Mesothelial cell of epicardium (in vitro differentiated cells): ENCODE data around the gene BCL2L2. TPM values are rescaled to one million over a fixed set of nuclear protein-coding genes. Genes with fewer than 3 reads are reported as not detected.

Experiments
- DNase-seq, 2 experiments: peaks; one replicate each; pipeline ENCODE4 v3.0.0; 2021; ENCODE audit warnings: low spot score in 2 of 2; ENCODE audit not compliant: unreplicated experiment in 2 of 2
- H3K27ac Mint-ChIP-seq: 2 replicates; pipeline ENCODE4 v1.8.0; 2021; ENCODE audit warnings: mixed read lengths
- H3K27me3 Mint-ChIP-seq: 2 replicates; pipeline ENCODE4 v1.8.0; 2021; ENCODE audit warnings: low read depth, mixed read lengths
- H3K36me3 Mint-ChIP-seq: 2 replicates; pipeline ENCODE4 v1.8.0; 2021; ENCODE audit warnings: mixed read lengths
- H3K4me1 Mint-ChIP-seq: 2 replicates; pipeline ENCODE4 v1.8.0; 2021; ENCODE audit warnings: mixed read lengths
- H3K4me3 Mint-ChIP-seq: 2 replicates; pipeline ENCODE4 v1.8.0; 2021; ENCODE audit warnings: mild to moderate bottlenecking, moderate library complexity, mixed read lengths
- H3K9me3 Mint-ChIP-seq: 2 replicates; pipeline ENCODE4 v1.8.0; 2021; ENCODE audit warnings: mixed read lengths
- total RNA-seq: library from RNA; stranded (reverse); gene quantifications from 3 replicates; pipeline ENCODE4 v1.2.1, GENCODE V29; 2021
- TF ChIP-seq, protein P1 (sequence below): fragments of 200-600 bp; sonication (generic); IDR thresholded peaks from one replicate; pipeline ENCODE4 v1.5.0; 2021; ENCODE audit warnings: antibody characterized with exemption; ENCODE audit not compliant: unreplicated experiment

Gene BCL2L2
- total RNA-seq, 1 donor from 2014 or later = 27.9 TPM

DNA sequence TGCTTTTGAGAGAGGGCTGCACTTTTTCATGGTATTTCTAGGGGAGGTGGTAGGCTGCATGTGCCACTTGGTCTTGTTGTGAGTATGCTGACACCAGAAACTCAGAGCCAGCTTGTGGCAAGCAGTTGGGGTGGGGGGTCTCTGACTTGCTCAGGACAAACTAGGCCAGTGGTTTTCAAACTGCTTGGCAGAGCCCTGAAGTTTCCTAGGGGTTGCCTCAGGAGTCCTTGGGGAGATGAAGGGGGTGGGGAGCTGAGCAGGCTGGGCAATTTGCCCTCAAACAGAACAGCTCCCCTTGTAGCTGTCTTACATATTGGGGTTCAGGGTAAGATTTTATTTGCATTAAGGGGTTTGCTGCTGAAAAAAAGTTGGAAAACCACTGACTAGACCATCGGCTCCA, 3.9 kb downstream of the BCL2L2 start:
- Mint-ChIP-seq H3K27ac (no peak overlapping the region), H3K36me3 (peaks cover 11% of the 10 kb centered on the region), H3K9me3 (no peaks in the 10 kb centered on the region), H3K4me1 (peaks cover 31% of the 10 kb centered on the region), H3K27me3 (no peaks in the 10 kb centered on the region), H3K4me3 (no peak overlapping the region)
- DNase-seq = no peak
- TF ChIP-seq, protein P1, sequence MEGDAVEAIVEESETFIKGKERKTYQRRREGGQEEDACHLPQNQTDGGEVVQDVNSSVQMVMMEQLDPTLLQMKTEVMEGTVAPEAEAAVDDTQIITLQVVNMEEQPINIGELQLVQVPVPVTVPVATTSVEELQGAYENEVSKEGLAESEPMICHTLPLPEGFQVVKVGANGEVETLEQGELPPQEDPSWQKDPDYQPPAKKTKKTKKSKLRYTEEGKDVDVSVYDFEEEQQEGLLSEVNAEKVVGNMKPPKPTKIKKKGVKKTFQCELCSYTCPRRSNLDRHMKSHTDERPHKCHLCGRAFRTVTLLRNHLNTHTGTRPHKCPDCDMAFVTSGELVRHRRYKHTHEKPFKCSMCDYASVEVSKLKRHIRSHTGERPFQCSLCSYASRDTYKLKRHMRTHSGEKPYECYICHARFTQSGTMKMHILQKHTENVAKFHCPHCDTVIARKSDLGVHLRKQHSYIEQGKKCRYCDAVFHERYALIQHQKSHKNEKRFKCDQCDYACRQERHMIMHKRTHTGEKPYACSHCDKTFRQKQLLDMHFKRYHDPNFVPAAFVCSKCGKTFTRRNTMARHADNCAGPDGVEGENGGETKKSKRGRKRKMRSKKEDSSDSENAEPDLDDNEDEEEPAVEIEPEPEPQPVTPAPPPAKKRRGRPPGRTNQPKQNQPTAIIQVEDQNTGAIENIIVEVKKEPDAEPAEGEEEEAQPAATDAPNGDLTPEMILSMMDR = no peak

GRCh38 chr14:23316300-23316699, 9.7 kb downstream of the BCL2L2 start:
- no peak overlapping the region for H3K4me3 Mint-ChIP-seq
- DNase-seq = no peak
- peaks cover 13% of the 10 kb centered on the region for H3K4me1 Mint-ChIP-seq
- H3K36me3 Mint-ChIP-seq = peaks cover 13% of the 10 kb centered on the region
- no peak overlapping the region for H3K27ac Mint-ChIP-seq
- no peaks in the 10 kb centered on the region for H3K27me3 Mint-ChIP-seq
- no peaks in the 10 kb centered on the region for H3K9me3 Mint-ChIP-seq
- TF ChIP-seq, protein P1 = no peak

DNA sequence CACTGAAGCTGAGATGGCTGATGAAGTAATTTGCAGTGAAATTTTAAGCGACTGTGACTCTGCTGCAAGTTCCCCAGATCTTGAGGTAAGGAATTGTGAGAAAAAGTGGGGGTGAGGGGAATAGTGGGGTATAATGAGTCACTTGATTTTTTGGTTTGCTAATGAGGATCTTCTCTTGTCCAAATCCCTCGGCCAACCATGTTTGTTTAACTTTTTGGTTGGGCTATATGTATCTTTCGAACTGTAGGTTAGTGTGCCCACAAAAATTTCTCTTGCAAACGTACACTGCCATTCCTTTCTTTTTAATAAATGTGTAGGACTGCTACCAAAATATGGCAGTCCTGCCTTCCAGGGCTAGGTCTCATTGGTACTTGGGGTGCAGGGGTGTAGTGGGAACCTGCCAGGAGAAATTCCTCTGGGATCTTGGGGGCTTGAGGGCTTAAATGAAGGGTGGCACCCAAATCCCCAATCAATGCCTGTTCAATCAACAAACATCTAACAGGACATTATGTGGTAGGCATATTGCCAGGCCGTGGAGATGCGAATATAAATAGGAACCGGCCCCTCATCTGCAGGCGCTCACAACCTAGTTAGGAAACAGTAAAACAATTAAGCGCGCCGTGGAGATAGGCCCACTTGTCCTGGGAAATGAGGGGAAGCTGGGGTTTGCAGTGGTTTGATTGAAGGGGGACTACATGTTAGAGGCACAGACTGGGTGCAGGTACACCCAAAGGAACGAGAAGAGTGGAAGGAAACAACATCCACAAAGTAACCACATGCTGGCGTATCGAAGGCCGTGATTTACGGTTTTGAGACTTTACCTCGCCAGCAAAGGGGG, 13.3 kb downstream of the BCL2L2 start:
- H3K27ac Mint-ChIP-seq = peak overlapping the region; percentile 99
- TF ChIP-seq, protein P1 = no peak
- H3K9me3 Mint-ChIP-seq = no peaks in the 10 kb centered on the region
- no peak for DNase-seq
- H3K4me1 Mint-ChIP-seq = peaks cover 28% of the 10 kb centered on the region
- H3K4me3 Mint-ChIP-seq = peak overlapping the region; percentile 96
- H3K36me3 Mint-ChIP-seq = peaks cover 17% of the 10 kb centered on the region
- H3K27me3 Mint-ChIP-seq = no peaks in the 10 kb centered on the region

GRCh38 chr14:23320584-23321571, 14.2 kb downstream of the BCL2L2 start, which contains the start of gene PABPN1:
Gene PABPN1 (plus strand): TSS chr14:23321457. CDS start chr14:23321470, 13 bp downstream.
- H3K4me3 Mint-ChIP-seq = peak within 1 kb of the TSS; percentile 96
- peaks cover 16% of the 10 kb centered on the region for H3K36me3 Mint-ChIP-seq
- no peaks in the 10 kb centered on the region for H3K27me3 Mint-ChIP-seq
- TF ChIP-seq, protein P1 = no peak
- H3K4me1 Mint-ChIP-seq = peaks cover 28% of the 10 kb centered on the region
- no peaks in the 10 kb centered on the region for H3K9me3 Mint-ChIP-seq
- DNase-seq = peak; percentile 98 to 99
- peak within 1 kb of the TSS; percentile 99 for H3K27ac Mint-ChIP-seq
